ENCODE measurements around the gene SH3TC2.

GRCh38 chr5:149041242-149041641, 21.6 kb downstream of the SH3TC2 start:
- no peak for TF ChIP-seq CTCF (IDR thresholded peaks at IDR 0.05 in 2 of 3, conservative IDR thresholded peaks at IDR 0.05 in 1 of 3; ENCODE audit: control insufficient read depth in 2 of 3, extremely low read depth in 1 of 3, insufficient read depth in 1 of 3, low read depth in 3 of 3, low read length in 3 of 3)
- no peak for TF ChIP-seq YY1 (IDR thresholded peaks at IDR 0.05; ENCODE audit: low read depth, low read length)
- TF ChIP-seq USF2 (IDR thresholded peaks at IDR 0.05; ENCODE audit: borderline replicate concordance, low read depth, low read length), result no peak
- no peak for TF ChIP-seq EZH2 (IDR thresholded peaks at IDR 0.05; ENCODE audit: borderline replicate concordance, control insufficient read depth, low read depth, low read length)
- no peak for TF ChIP-seq MLLT1 (IDR thresholded peaks at IDR 0.05)
- no peak for TF ChIP-seq ESRRA (IDR thresholded peaks at IDR 0.05; ENCODE audit: low read length)
- no peak for TF ChIP-seq RCOR1 (conservative IDR thresholded peaks at IDR 0.05; ENCODE audit: low read depth, low read length)
- no peak for TF ChIP-seq STAT3 (IDR thresholded peaks at IDR 0.05; ENCODE audit: low read depth, low read length)
- TF ChIP-seq FOS (IDR thresholded peaks at IDR 0.05; ENCODE audit: borderline replicate concordance, extremely low read depth, insufficient read length), result no peak
- no peak for TF ChIP-seq TCF3 (IDR thresholded peaks at IDR 0.05; ENCODE audit: borderline replicate concordance, insufficient read depth, low read depth, low read length)
- no peak for TF ChIP-seq SKIL (IDR thresholded peaks at IDR 0.05; ENCODE audit: low read depth, poor library complexity, severe bottlenecking)
- TF ChIP-seq BCL3 (IDR thresholded peaks at IDR 0.05; ENCODE audit: borderline replicate concordance, insufficient read depth, low read depth, low read length, poor library complexity, severe bottlenecking), result no peak
- TF ChIP-seq POLR2AphosphoS5 (IDR thresholded peaks at IDR 0.05; ENCODE audit: low read length), result no peak
- TF ChIP-seq NFYA (IDR thresholded peaks at IDR 0.05; ENCODE audit: borderline replicate concordance, low read depth, low read length), result no peak

Measured in GM12878 (cell line).